Measurements from ENCODE around the gene OGFRL1. TPM values are rescaled to one million over a fixed set of nuclear protein-coding genes. Genes with fewer than 3 reads are reported as not detected.

OGFRL1 gene
- total RNA-seq, 1 donor from 2014 or later: 35.3 TPM

DNA sequence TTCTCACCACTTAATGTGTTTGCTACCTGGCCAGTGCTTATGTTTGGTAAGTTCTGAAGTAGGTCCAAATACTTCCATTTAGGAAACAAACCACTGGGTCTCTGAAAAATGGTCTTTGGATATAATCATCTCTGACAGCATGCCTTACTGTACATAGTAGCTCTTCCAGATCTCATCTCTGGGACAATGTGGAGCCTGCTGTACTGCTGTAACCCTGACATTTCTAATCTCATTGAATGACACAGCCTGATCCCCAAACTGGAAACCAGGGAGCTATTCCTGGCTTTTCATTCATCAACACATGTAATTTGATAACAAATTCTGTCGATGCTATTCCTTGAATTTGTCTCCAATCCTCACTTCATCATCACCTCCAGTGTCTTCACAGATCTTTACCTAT lies 23.5 kb downstream of the OGFRL1 start:
- Histone ChIP-seq H3K9me3 (ENCODE audit: insufficient read depth, low read depth, low read length) (no peaks in the 10 kb centered on the region), H2AFZ (ENCODE audit: low read depth, low read length) (no peak overlapping the region), H3K79me2 (ENCODE audit: insufficient read depth, low read length) (no peaks in the 10 kb centered on the region), H3K36me3 (ENCODE audit: insufficient read depth, low read length) (no peaks in the 10 kb centered on the region), H3K9ac (ENCODE audit: low read length) (no peak overlapping the region), H4K20me1 (ENCODE audit: insufficient read depth, low read length) (no peaks in the 10 kb centered on the region), H3K4me1 (ENCODE audit: insufficient read depth, low read length) (no peaks in the 10 kb centered on the region), H3K27me3 (ENCODE audit: insufficient read depth, low read length) (no peaks in the 10 kb centered on the region), H3K27ac (ENCODE audit: low read depth, low read length) (no peak overlapping the region), H3K4me2 (ENCODE audit: low read length) (no peak overlapping the region), H3K4me3 (ENCODE audit: insufficient read depth, low read depth, low read length) (no peak overlapping the region)
- H3K36me3 Mint-ChIP-seq (ENCODE audit: low read depth, unreplicated experiment): no peaks in the 10 kb centered on the region
- H3K4me3 Mint-ChIP-seq (ENCODE audit: unreplicated experiment): no peak overlapping the region
- DNase-seq (ENCODE audit: low read depth): no peak
- H3K4me1 Mint-ChIP-seq (ENCODE audit: low read depth, unreplicated experiment): peaks cover 2% of the 10 kb centered on the region
- H3K9me3 Mint-ChIP-seq (ENCODE audit: unreplicated experiment): no peaks in the 10 kb centered on the region
- no peak for FAIRE-seq
- H3K27ac Mint-ChIP-seq (ENCODE audit: unreplicated experiment): no peak overlapping the region
- TF ChIP-seq CTCF (IDR thresholded peaks at IDR 0.05; ENCODE audit: insufficient read depth, low read depth, low read length) (no peak), EZH2 (IDR thresholded peaks at IDR 0.05; ENCODE audit: insufficient read depth, low read length) (no peak)
- H3K27me3 Mint-ChIP-seq (ENCODE audit: low read depth, unreplicated experiment): no peaks in the 10 kb centered on the region

- H4K20me1 ChIP-seq (ENCODE audit: insufficient read depth, low read length): no peaks in the 10 kb centered on the region
- Mint-ChIP-seq H3K27me3 (ENCODE audit: low read depth, unreplicated experiment) (no peaks in the 10 kb centered on the region), H3K36me3 (ENCODE audit: low read depth, unreplicated experiment) (no peaks in the 10 kb centered on the region), H3K27ac (ENCODE audit: unreplicated experiment) (no peak overlapping the region), H3K4me3 (ENCODE audit: unreplicated experiment) (no peak overlapping the region), H3K4me1 (ENCODE audit: low read depth, unreplicated experiment) (no peaks in the 10 kb centered on the region), H3K9me3 (ENCODE audit: unreplicated experiment) (no peaks in the 10 kb centered on the region)
- H3K27ac ChIP-seq (ENCODE audit: low read depth, low read length): no peak overlapping the region
- FAIRE-seq (no peak), DNase-seq (ENCODE audit: low read depth) (no peak)
- H3K36me3 ChIP-seq (ENCODE audit: insufficient read depth, low read length): no peaks in the 10 kb centered on the region
- H3K79me2 ChIP-seq (ENCODE audit: insufficient read depth, low read length): no peaks in the 10 kb centered on the region
- H2AFZ ChIP-seq (ENCODE audit: low read depth, low read length): no peak overlapping the region
- H3K4me2 ChIP-seq (ENCODE audit: low read length): no peak overlapping the region
- H3K9me3 ChIP-seq (ENCODE audit: insufficient read depth, low read depth, low read length): no peaks in the 10 kb centered on the region
- no peak for TF ChIP-seq EZH2 (IDR thresholded peaks at IDR 0.05; ENCODE audit: insufficient read depth, low read length)
- TF ChIP-seq CTCF (IDR thresholded peaks at IDR 0.05; ENCODE audit: insufficient read depth, low read depth, low read length): no peak
- H3K4me1 ChIP-seq (ENCODE audit: insufficient read depth, low read length): no peaks in the 10 kb centered on the region
- no peak overlapping the region for H3K4me3 ChIP-seq (ENCODE audit: insufficient read depth, low read depth, low read length)
- no peak overlapping the region for H3K9ac ChIP-seq (ENCODE audit: low read length)
- no peaks in the 10 kb centered on the region for H3K27me3 ChIP-seq (ENCODE audit: insufficient read depth, low read length)
Measured at GRCh38 chr6:71317441-71317840, 28.8 kb downstream of the OGFRL1 start.

DNA sequence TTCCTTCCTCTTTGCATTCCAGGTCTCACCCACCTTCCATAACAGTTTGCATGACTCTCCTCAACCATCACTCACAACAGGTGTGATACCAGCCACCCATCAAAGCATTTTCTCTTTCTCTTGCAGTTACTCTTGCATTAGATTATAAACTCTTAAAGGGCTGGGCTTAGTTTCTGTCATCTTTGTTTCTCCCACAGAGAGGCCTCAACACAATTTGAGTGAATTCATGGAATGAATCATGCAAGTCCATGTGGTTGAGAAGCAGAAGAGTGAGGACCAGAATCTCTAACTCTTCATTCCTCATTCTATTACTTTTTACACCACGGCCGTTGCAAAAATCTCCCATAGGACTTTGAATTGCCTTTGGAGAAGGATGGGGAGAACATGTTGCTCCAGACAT lies 31.4 kb downstream of the OGFRL1 start:
- no peak overlapping the region for H3K4me2 ChIP-seq (ENCODE audit: low read length)
- H3K36me3 ChIP-seq (ENCODE audit: insufficient read depth, low read length): no peaks in the 10 kb centered on the region
- no peak overlapping the region for H3K27ac ChIP-seq (ENCODE audit: low read depth, low read length)
- no peak for FAIRE-seq
- Mint-ChIP-seq H3K4me3 (ENCODE audit: unreplicated experiment) (no peak overlapping the region), H3K4me1 (ENCODE audit: low read depth, unreplicated experiment) (no peaks in the 10 kb centered on the region), H3K36me3 (ENCODE audit: low read depth, unreplicated experiment) (no peaks in the 10 kb centered on the region), H3K27me3 (ENCODE audit: low read depth, unreplicated experiment) (no peaks in the 10 kb centered on the region), H3K9me3 (ENCODE audit: unreplicated experiment) (no peaks in the 10 kb centered on the region), H3K27ac (ENCODE audit: unreplicated experiment) (no peak overlapping the region)
- no peaks in the 10 kb centered on the region for H3K79me2 ChIP-seq (ENCODE audit: insufficient read depth, low read length)
- no peak overlapping the region for H3K4me3 ChIP-seq (ENCODE audit: insufficient read depth, low read depth, low read length)
- H2AFZ ChIP-seq (ENCODE audit: low read depth, low read length): no peak overlapping the region
- H4K20me1 ChIP-seq (ENCODE audit: insufficient read depth, low read length): no peaks in the 10 kb centered on the region
- no peak for DNase-seq (ENCODE audit: low read depth)
- no peaks in the 10 kb centered on the region for H3K9me3 ChIP-seq (ENCODE audit: insufficient read depth, low read depth, low read length)
- TF ChIP-seq CTCF (IDR thresholded peaks at IDR 0.05; ENCODE audit: insufficient read depth, low read depth, low read length) (no peak), EZH2 (IDR thresholded peaks at IDR 0.05; ENCODE audit: insufficient read depth, low read length) (no peak)
- no peak overlapping the region for H3K9ac ChIP-seq (ENCODE audit: low read length)
- H3K4me1 ChIP-seq (ENCODE audit: insufficient read depth, low read length): no peaks in the 10 kb centered on the region
- no peaks in the 10 kb centered on the region for H3K27me3 ChIP-seq (ENCODE audit: insufficient read depth, low read length)

All from astrocyte (in vitro differentiated cells and primary cell).